SK-N-SH (cell line): ENCODE results near the gene U2SURP. TPM values are rescaled to one million over a fixed set of nuclear protein-coding genes. Genes with fewer than 3 reads are reported as not detected.
A peak's percentile ranks its signal among the peaks of the same experiment; 100 is the strongest.

Source experiments
- CTCF ChIA-PET: fragments of 300-600, 350-600 bp; formaldehyde crosslinking; extraction: SDS; loops from one replicate; lab custom pipeline; 2021; lab: Yijun Ruan, JAX
- POLR2A ChIA-PET: fragments of 350-600 bp; sonication (Branson Sonifier 250); formaldehyde crosslinking; extraction: SDS; loops from one replicate; lab custom pipeline; 2020; ENCODE audit warnings: antibody characterized with exemption, inconsistent platforms; lab: Yijun Ruan, JAX
- DNase-seq: peaks from one replicate; pipeline ENCODE4 v3.0.0; 2012
- H2AFZ ChIP-seq: fragments of 200-600 bp; sonication (generic); 2 replicates; pipeline ENCODE4 v1.8.1; 2016; ENCODE audit warnings: antibody characterized with exemption, mild to moderate bottlenecking, low read depth
- H3F3A ChIP-seq: fragments of 200-600 bp; sonication (generic); replicated peaks from 2 replicates; pipeline ENCODE3; 2016; ENCODE audit warnings: antibody characterized with exemption, mild to moderate bottlenecking; ENCODE audit not compliant: insufficient read depth
- H3K27ac ChIP-seq, 2 experiments: fragments of 200-500 bp in 1 of 2; fragments of 200-600 bp in 1 of 2; sonication (Bioruptor generic) in 1 of 2; sonication (generic), shearing (Covaris generic) in 1 of 2; 2 replicates each; pipeline versions ENCODE4 v1.5.1 to v1.6.1; 2014 to 2016; ENCODE audit warnings: low read depth in 2 of 2, inconsistent platforms in 1 of 2, low read length in 1 of 2, mild to moderate bottlenecking in 1 of 2, mixed read lengths in 1 of 2
- H3K27me3 ChIP-seq: fragments of 200-600 bp; sonication (generic), shearing (Covaris generic); 2 replicates; pipeline ENCODE4 v1.6.1; 2016; ENCODE audit warnings: mixed run types; ENCODE audit not compliant: insufficient read depth
- H3K36me3 ChIP-seq, 2 experiments: fragments of 200-500 bp in 1 of 2; fragments of 200-600 bp in 1 of 2; sonication (Bioruptor generic) in 1 of 2; sonication (generic) in 1 of 2; replicated peaks in 1 of 2; 2 replicates each; pipeline versions ENCODE3 to v1.5.1; 2014 to 2016; ENCODE audit warnings: low read length in 1 of 2, mild to moderate bottlenecking in 1 of 2; ENCODE audit not compliant: insufficient read depth in 2 of 2, control insufficient read depth in 1 of 2
- H3K4me1 ChIP-seq, 2 experiments: fragments of 200-500 bp in 1 of 2; fragments of 200-600 bp in 1 of 2; sonication (Bioruptor generic) in 1 of 2; sonication (generic), shearing (Covaris generic) in 1 of 2; 2 replicates each; pipeline versions ENCODE4 v1.5.1 to v1.6.1; 2014 to 2016; ENCODE audit warnings: low read depth in 1 of 2, low read length in 1 of 2, mixed run types in 1 of 2; ENCODE audit not compliant: insufficient read depth in 2 of 2, control insufficient read depth in 1 of 2
- H3K4me2 ChIP-seq: fragments of 200-600 bp; sonication (generic), shearing (Covaris generic); 2 replicates; pipeline ENCODE4 v1.6.1; 2017; ENCODE audit warnings: mixed run types
- H3K4me3 ChIP-seq, 2 experiments: fragments of 200-500 bp in 1 of 2; fragments of 200-600 bp in 1 of 2; sonication (Bioruptor generic) in 1 of 2; sonication (generic), shearing (Covaris generic) in 1 of 2; 2 replicates each; pipeline versions ENCODE4 v1.5.1 to v1.8.1; 2014 to 2016; ENCODE audit warnings: low read depth in 2 of 2, inconsistent platforms in 1 of 2, low read length in 1 of 2, mild to moderate bottlenecking in 1 of 2, mixed read lengths in 1 of 2, moderate library complexity in 1 of 2
- H3K79me2 ChIP-seq: fragments of 200-600 bp; sonication (generic); 2 replicates; pipeline ENCODE4 v1.8.1; 2017; ENCODE audit warnings: mild to moderate bottlenecking; ENCODE audit not compliant: insufficient read depth
- H3K9ac ChIP-seq: fragments of 200-600 bp; sonication (generic); 2 replicates; pipeline ENCODE4 v1.6.1; 2017; ENCODE audit warnings: mixed run types
- H3K9me2 ChIP-seq: fragments of 200-600 bp; sonication (generic); 2 replicates; pipeline ENCODE4 v1.6.1; 2017; ENCODE audit warnings: mixed run types
- H3K9me3 ChIP-seq: fragments of 200-600 bp; sonication (generic); 2 replicates; pipeline ENCODE4 v1.6.1; 2017; ENCODE audit warnings: mixed run types, mild to moderate bottlenecking, moderate library complexity
- H4K20me1 ChIP-seq: fragments of 200-600 bp; sonication (generic); 2 replicates; pipeline ENCODE4 v1.6.1; 2017; ENCODE audit warnings: mild to moderate bottlenecking, mixed run types; ENCODE audit not compliant: insufficient read depth
- EZH2phosphoT487 ChIP-seq: fragments of 200-600 bp; sonication (generic); IDR thresholded peaks from 2 replicates; pipeline ENCODE4 v1.6.1; 2017; ENCODE audit warnings: low read depth, mixed run types, mild to moderate bottlenecking, antibody characterized with exemption, moderate library complexity, borderline replicate concordance
- TEAD4 ChIP-seq: IDR thresholded peaks from 2 replicates; pipeline ENCODE4 v1.4.0; 2012; ENCODE audit warnings: mild to moderate bottlenecking, borderline replicate concordance; ENCODE audit not compliant: insufficient read depth
- WGBS: methylation state at CpG from one replicate; pipeline ENCODE4 v1.1.6; 2017; ENCODE audit warnings: low lambda C conversion rate; 5-methylcytosine and 5-hydroxymethylcytosine counted together
- polyA plus RNA-seq, 3 experiments: library from polyadenylated mRNA; depleted of rRNA; stranded (reverse); fragments of >200 nt; gene quantifications; 2 replicates each; pipeline ENCODE4 v1.2.3, GENCODE V29; 2012
- TF ChIP-seq, protein P1 (sequence below): IDR thresholded peaks from 2 replicates; pipeline ENCODE4 v1.4.0; 2012; ENCODE audit warnings: low read depth, borderline replicate concordance
- TF ChIP-seq, protein P2 (sequence below): fragments of 200-600 bp; sonication (generic); IDR thresholded peaks from 2 replicates; pipeline ENCODE4 v1.6.1; 2017; ENCODE audit warnings: antibody characterized with exemption, mild to moderate bottlenecking, moderate library complexity
- TF ChIP-seq, protein P3 (sequence below): IDR thresholded peaks from 2 replicates; pipeline ENCODE4 v1.6.1; 2012; ENCODE audit warnings: mild to moderate bottlenecking, low read depth, low read length, moderate library complexity
- TF ChIP-seq, protein P4 (sequence below): fragments of 150-350 bp; IDR thresholded peaks from 2 replicates; pipeline ENCODE4 v1.6.1; 2016; ENCODE audit warnings: mild to moderate bottlenecking, low read depth, low read length
- TF ChIP-seq, protein P5 (sequence below): fragments of 150-350 bp; IDR thresholded peaks from 2 replicates; pipeline ENCODE4 v1.6.1; 2017; ENCODE audit warnings: antibody characterized with exemption, low read length, low read depth, borderline replicate concordance

U2SURP gene
- polyA plus RNA-seq, 1 of the 3 experiments (the other 2 are of a cell fraction) = 10.9 TPM

DNA sequence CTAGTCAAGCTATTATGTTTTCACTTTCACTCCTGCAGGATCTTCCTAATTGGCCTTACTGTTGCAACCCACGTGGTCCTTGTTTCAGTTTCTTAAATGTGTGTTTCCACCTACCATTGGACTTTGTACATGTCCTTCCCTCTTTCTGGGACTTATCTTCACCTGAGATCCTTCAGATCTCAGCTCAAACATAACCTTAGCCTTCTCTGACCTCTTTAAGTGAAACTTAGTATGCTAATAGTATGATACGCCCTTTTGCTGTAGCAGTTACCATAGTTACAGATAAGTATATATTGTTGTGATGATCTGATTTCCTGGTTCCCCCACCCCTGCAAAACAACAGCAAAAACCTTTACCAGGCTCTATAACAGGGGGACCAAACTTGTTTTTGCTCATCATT lies 35.2 kb downstream of the U2SURP start:
- Histone ChIP-seq H3K4me2 (no peak overlapping the region), H3K9ac (no peak overlapping the region), H3K9me3 (no peaks in the 10 kb centered on the region), H3K27ac (no peak overlapping the region; a peak in 1 of 4 replicates), H3F3A (peaks cover 14% of the 10 kb centered on the region), H3K27me3 (no peaks in the 10 kb centered on the region), H4K20me1 (no peaks in the 10 kb centered on the region), H3K4me3 (no peak overlapping the region), H2AFZ (no peak overlapping the region), H3K9me2 (no peaks in the 10 kb centered on the region), H3K79me2 (no peaks in the 10 kb centered on the region), H3K4me1 (no peaks in the 10 kb centered on the region), H3K36me3 (peaks cover 78 to 79% of the 10 kb centered on the region in 2 experiments)
- WGBS = 91% methylated on average over 2 of the region's 2 CpGs
- ChIA-PET CTCF (interaction anchor here (0.7 kb wide), 1 partner anchor 180 kb away, joined by 3 read pairs; no protein-coding TSS in a partner anchor), POLR2A (no interaction called here)
- DNase-seq = no peak
- TF ChIP-seq, protein P1, sequence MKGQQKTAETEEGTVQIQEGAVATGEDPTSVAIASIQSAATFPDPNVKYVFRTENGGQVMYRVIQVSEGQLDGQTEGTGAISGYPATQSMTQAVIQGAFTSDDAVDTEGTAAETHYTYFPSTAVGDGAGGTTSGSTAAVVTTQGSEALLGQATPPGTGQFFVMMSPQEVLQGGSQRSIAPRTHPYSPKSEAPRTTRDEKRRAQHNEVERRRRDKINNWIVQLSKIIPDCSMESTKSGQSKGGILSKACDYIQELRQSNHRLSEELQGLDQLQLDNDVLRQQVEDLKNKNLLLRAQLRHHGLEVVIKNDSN = no peak

DNA sequence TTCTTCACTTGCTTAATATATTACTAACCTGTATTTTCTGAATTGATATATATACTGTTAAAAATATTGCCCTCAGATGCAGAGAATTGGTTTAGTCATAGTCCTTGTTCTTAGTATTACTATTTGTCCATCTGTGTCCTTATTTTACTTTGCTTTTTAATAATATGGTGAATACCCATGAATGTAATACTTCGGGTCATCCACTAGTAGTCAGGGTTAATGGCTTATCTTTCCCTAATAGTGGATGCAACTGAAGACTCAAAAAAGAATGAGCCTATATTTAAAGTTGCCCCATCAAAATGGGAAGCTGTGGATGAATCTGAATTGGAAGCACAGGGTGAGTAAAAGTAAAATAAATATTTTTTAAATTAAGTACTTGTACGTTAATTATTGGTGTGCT lies 36.5 kb downstream of the U2SURP start:
- ChIA-PET POLR2A (no interaction called here), CTCF (interaction anchor here (1.0 kb wide), 1 partner anchor 21 kb away, joined by 4 read pairs; no protein-coding TSS in a partner anchor)
- Histone ChIP-seq H3K4me2 (no peak overlapping the region), H4K20me1 (no peaks in the 10 kb centered on the region), H3K4me1 (no peaks in the 10 kb centered on the region), H3K79me2 (no peaks in the 10 kb centered on the region), H3K27me3 (no peaks in the 10 kb centered on the region), H3K27ac (no peak overlapping the region), H3K4me3 (no peak overlapping the region), H3K9me3 (no peaks in the 10 kb centered on the region), H3F3A (peaks cover 14% of the 10 kb centered on the region), H3K36me3 (peaks cover 78 to 81% of the 10 kb centered on the region in 2 experiments), H3K9me2 (no peaks in the 10 kb centered on the region), H2AFZ (no peak overlapping the region), H3K9ac (no peak overlapping the region)
- TF ChIP-seq, protein P2, sequence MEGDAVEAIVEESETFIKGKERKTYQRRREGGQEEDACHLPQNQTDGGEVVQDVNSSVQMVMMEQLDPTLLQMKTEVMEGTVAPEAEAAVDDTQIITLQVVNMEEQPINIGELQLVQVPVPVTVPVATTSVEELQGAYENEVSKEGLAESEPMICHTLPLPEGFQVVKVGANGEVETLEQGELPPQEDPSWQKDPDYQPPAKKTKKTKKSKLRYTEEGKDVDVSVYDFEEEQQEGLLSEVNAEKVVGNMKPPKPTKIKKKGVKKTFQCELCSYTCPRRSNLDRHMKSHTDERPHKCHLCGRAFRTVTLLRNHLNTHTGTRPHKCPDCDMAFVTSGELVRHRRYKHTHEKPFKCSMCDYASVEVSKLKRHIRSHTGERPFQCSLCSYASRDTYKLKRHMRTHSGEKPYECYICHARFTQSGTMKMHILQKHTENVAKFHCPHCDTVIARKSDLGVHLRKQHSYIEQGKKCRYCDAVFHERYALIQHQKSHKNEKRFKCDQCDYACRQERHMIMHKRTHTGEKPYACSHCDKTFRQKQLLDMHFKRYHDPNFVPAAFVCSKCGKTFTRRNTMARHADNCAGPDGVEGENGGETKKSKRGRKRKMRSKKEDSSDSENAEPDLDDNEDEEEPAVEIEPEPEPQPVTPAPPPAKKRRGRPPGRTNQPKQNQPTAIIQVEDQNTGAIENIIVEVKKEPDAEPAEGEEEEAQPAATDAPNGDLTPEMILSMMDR = peak; percentile 30; the same call in 1 of the 2 replicates
- TF ChIP-seq, protein P3, sequence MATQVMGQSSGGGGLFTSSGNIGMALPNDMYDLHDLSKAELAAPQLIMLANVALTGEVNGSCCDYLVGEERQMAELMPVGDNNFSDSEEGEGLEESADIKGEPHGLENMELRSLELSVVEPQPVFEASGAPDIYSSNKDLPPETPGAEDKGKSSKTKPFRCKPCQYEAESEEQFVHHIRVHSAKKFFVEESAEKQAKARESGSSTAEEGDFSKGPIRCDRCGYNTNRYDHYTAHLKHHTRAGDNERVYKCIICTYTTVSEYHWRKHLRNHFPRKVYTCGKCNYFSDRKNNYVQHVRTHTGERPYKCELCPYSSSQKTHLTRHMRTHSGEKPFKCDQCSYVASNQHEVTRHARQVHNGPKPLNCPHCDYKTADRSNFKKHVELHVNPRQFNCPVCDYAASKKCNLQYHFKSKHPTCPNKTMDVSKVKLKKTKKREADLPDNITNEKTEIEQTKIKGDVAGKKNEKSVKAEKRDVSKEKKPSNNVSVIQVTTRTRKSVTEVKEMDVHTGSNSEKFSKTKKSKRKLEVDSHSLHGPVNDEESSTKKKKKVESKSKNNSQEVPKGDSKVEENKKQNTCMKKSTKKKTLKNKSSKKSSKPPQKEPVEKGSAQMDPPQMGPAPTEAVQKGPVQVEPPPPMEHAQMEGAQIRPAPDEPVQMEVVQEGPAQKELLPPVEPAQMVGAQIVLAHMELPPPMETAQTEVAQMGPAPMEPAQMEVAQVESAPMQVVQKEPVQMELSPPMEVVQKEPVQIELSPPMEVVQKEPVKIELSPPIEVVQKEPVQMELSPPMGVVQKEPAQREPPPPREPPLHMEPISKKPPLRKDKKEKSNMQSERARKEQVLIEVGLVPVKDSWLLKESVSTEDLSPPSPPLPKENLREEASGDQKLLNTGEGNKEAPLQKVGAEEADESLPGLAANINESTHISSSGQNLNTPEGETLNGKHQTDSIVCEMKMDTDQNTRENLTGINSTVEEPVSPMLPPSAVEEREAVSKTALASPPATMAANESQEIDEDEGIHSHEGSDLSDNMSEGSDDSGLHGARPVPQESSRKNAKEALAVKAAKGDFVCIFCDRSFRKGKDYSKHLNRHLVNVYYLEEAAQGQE = no peak
- TF ChIP-seq EZH2phosphoT487 (no peak), TEAD4 (no peak)
- TF ChIP-seq, protein P4, sequence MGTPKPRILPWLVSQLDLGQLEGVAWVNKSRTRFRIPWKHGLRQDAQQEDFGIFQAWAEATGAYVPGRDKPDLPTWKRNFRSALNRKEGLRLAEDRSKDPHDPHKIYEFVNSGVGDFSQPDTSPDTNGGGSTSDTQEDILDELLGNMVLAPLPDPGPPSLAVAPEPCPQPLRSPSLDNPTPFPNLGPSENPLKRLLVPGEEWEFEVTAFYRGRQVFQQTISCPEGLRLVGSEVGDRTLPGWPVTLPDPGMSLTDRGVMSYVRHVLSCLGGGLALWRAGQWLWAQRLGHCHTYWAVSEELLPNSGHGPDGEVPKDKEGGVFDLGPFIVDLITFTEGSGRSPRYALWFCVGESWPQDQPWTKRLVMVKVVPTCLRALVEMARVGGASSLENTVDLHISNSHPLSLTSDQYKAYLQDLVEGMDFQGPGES = no peak
- TF ChIP-seq, protein P5, sequence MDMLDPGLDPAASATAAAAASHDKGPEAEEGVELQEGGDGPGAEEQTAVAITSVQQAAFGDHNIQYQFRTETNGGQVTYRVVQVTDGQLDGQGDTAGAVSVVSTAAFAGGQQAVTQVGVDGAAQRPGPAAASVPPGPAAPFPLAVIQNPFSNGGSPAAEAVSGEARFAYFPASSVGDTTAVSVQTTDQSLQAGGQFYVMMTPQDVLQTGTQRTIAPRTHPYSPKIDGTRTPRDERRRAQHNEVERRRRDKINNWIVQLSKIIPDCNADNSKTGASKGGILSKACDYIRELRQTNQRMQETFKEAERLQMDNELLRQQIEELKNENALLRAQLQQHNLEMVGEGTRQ = no peak
- DNase-seq = no peak
- 91% methylated on average over 2 of the region's 2 CpGs for WGBS
